Activated CD4-positive, alpha-beta T cell treated with anti-CD3 and anti-CD28 coated beads, Interleukin-2, amount 50 U/mL, for 4 hours (primary cell): ENCODE data around the gene CARD16.

Experiments used
- DNase-seq, 2 experiments: peaks; one replicate each; pipeline ENCODE4 v3.0.0-alpha.2; 2020

Gene CARD16

GRCh38 chr11:104991994-104992393 is 53.1 kb downstream of the CARD16 start:
- no peak for DNase-seq
